Measurements from ENCODE around the gene CPNE5.

Gene CPNE5

GRCh38 chr6:36694616-36695015, 144.6 kb downstream of the CPNE5 start:
- Histone ChIP-seq H3K4me3 (no peak overlapping the region), H3K27ac (no peak overlapping the region)
- DNase-seq (ENCODE audit: low spot score) = no peak
- no peak for TF ChIP-seq CTCF (IDR thresholded peaks at IDR 0.05)

GRCh38 chr6:36692861-36693702, 146.2 kb downstream of the CPNE5 start:
- H3K27ac ChIP-seq = peak overlapping the region in 1 of 2 donors; percentile 30
- peak; percentile 77 for DNase-seq (ENCODE audit: low spot score)
- no peak overlapping the region for H3K4me3 ChIP-seq
- TF ChIP-seq CTCF (IDR thresholded peaks at IDR 0.05) = no peak

- no peak for TF ChIP-seq CTCF (IDR thresholded peaks at IDR 0.05)
- Histone ChIP-seq H3K4me3 (no peak overlapping the region), H3K27ac (no peak overlapping the region)
- no peak for DNase-seq (ENCODE audit: low spot score)
Measured at GRCh38 chr6:36692220-36692619, 147.0 kb downstream of the CPNE5 start.

GRCh38 chr6:36691612-36692011, 147.6 kb downstream of the CPNE5 start:
- no peak for TF ChIP-seq CTCF (IDR thresholded peaks at IDR 0.05)
- no peak overlapping the region for H3K27ac ChIP-seq
- DNase-seq (ENCODE audit: low spot score) = no peak

GRCh38 chr6:36691011-36691410, 148.2 kb downstream of the CPNE5 start:
- DNase-seq (ENCODE audit: low spot score) = no peak

More at GRCh38 chr6:36691612-36692011, 147.6 kb downstream of the CPNE5 start:
- H3K4me3 ChIP-seq = no peak overlapping the region

More at GRCh38 chr6:36691011-36691410, 148.2 kb downstream of the CPNE5 start:
- no peak for TF ChIP-seq CTCF (IDR thresholded peaks at IDR 0.05)
- Histone ChIP-seq H3K27ac (no peak overlapping the region), H3K4me3 (no peak overlapping the region)
